CD4-positive, alpha-beta T cell treated with Interleukin-21 for 1 hour (primary cell): Measurements from ENCODE around the gene C5orf15.
"Not testable (repeated sequence)": the region's sequence is repeated elsewhere in the genome, so short reads cannot be mapped to it uniquely, and the experiment has no call there.

Source experiments
- DNase-seq: peaks from one replicate; pipeline ENCODE4 v3.0.0-alpha.2; 2020

Gene C5orf15

GRCh38 chr5:133993185-133993936 lies 24.9 kb upstream of the C5orf15 start:
- no peak for DNase-seq

DNA sequence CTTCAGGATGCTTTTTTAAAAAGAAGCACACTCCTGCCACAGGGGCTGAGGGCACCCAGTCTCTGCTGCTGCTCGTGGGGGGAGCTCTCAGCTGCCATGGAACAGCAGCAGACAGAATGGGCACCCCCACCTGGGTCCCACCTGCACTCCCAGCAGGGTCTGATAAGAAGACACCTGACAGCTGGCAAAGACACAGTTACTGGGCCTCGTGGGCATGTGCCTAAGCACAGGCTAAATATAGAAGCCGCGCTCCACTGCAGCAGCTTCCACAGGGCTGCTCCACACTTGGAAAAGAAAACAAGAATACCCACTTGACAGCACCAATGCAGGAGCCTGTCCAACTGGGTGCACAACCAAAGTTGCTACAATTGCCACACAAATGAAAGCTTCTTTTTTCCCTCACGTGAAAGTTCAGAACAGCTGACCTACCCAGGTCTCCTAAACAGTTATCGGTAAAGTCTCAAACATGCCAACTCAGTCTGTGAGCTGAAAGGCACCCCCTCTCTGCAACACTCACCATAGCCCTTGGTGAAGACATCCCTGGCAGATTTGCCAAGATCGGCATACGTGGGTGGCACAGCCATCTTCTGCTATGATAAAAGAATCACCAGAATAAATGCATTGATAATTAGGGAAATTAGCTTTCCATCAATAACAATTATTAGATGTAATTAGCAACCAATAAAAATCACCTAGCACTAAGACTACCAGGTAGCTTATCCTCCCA lies 24.2 kb upstream of the C5orf15 start:
- no peak for DNase-seq

GRCh38 chr5:133991171-133991910 lies 22.9 kb upstream of the C5orf15 start:
- no peak for DNase-seq

GRCh38 chr5:133990396-133990795 lies 22.0 kb upstream of the C5orf15 start:
- no peak for DNase-seq

GRCh38 chr5:133985540-133986180 lies 17.2 kb upstream of the C5orf15 start:
- no peak for DNase-seq

DNA sequence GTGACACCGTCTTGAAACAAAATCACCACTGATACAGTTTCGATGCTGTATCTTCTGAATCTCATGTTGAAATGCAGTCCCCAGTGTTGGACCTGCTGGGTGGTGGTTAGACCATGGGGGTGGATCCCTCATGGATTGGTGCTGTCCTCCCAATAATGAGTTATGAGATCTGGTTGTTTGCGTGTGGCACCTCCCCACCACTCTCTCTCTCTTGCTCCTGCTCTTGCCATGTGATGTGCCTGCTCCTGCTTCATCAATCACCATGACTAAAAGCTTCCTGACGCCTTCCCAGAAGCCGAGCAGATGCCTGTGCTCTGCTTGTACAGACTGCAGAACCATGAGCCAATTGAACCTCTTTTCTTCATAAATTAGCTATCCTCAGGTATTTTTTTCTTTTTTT lies 15.2 kb upstream of the C5orf15 start:
- DNase-seq = no peak

- DNase-seq = no peak
These were observed 13.3 kb upstream of the C5orf15 start for GRCh38 chr5:133981714-133982113.

GRCh38 chr5:133980652-133981051 lies 12.2 kb upstream of the C5orf15 start:
- no peak for DNase-seq

DNA sequence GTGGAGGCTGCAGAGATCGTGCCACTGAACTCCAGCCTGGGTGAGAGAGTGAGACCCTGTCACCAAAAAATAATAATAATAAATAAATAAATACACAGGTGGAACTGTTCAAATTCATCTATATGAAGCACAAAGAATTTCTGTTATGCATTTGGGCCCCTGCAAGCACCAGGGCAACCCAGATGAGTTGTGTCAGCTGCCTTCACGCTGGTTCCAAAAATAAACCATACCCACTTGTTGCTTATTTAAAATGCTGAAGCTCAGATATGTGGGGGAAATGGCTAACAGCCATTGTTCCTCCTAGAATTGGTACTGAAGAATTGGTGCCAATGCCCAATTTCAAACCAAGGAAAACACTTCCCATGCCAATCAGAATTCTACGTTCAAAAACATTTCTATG lies 10.5 kb upstream of the C5orf15 start:
- DNase-seq = no peak

DNA sequence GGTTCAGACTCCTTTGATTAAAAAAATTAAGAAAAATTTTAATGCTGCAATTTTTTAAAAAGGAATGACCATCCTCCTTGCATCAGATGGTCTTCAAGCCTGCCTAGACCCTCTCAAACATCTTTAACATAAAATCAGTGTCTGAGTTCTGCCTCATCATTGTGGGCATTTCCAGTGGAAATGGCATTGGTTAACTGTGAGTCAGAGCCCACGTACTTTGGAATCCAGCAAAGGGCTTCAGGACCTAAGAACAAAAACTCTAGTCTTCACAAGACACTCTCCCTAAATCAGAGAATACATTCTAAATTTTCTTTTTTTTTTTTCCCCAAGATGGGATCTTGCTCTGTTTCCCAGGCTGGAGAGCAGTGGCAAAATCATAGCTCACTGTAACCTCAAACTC lies 9.4 kb upstream of the C5orf15 start:
- DNase-seq = no peak

- no peak for DNase-seq
These were observed 8.8 kb upstream of the C5orf15 start for GRCh38 chr5:133977161-133977787.

- not testable (repeated sequence) for DNase-seq
These were observed 7.1 kb upstream of the C5orf15 start for GRCh38 chr5:133975546-133975945.

DNA sequence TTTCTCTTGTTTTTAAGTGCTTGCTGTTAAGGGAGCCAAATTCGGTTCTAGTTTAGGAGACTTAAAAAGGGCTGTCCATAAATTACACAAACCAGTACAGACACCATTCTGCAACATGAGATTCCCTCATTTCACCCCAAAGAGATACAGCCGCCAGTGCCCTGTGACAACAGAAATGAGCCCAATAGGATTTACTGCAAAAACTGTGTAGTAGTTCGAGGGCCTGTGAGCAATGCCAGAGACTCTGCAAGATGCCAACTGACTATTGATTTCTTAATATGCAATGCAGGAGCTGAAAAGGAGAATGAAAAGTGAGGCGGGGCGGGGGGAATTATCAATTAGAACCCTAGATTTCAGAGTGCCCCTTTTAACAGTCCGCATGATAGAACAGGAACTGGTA lies 5.7 kb upstream of the C5orf15 start:
- DNase-seq = no peak

- no peak for DNase-seq
These were observed 2.0 kb upstream of the C5orf15 start for GRCh38 chr5:133970325-133970909.

DNA sequence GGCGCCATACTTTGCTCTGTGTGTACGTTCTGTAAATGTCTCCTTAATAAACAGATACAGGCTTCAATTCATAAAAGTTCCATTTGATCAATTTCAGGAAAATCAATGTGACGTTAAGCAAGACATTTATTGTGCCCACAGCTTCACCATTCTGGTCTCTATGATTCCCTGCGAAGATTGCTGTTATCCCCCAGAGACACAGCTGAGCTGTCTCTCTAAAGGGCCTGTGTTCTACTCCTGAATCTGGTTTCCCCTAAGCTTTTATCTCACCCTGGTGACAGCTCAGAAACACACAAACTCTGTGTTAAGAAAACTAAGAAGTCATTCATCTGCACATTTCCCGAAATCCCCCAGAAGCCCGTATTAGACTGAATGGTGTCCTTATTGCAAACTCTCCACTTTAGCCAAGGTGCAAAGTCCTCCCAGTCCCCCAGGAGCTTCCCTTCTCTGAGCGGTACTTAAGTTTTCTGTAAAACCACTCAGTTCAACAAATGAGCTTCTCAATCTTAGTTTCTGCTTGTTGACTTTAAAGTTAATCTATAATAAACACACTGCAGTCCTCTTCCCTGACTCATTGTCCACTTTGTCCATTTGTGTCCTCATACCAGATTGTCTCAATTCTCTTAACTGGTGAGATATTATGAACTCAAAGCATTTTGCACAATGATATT lies 1.4 kb upstream of the C5orf15 start:
- DNase-seq = no peak

DNA sequence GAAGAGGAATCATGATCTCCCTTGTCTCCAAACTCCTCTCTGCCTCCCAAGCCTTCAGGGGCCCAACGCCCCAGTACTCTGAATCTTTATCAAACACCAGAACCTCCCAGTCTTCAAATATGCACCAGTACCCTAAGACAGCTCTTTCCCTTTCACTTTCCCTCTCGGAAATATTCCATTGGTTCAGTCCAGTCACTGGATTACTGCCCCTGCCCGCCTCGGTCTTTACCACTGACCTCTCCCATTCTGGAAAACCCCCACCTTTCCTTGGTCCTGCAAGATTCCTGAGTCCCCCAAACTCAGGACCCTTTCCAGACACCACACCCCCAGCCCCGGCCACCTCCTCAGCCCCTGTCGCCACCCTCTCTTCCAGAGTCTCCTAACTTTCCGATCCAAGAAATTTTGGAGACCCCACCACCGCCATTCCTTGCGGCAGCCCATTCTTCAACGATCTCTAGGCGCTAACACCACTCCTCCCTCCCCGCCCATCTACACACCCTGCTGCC lies 674 bp downstream of the C5orf15 start:
- DNase-seq = peak; percentile 42

- no peak for DNase-seq
These were observed 1.3 kb downstream of the C5orf15 start for GRCh38 chr5:133967124-133967523.

- no peak for DNase-seq
These were observed 2.3 kb downstream of the C5orf15 start for GRCh38 chr5:133966090-133966489.

DNA sequence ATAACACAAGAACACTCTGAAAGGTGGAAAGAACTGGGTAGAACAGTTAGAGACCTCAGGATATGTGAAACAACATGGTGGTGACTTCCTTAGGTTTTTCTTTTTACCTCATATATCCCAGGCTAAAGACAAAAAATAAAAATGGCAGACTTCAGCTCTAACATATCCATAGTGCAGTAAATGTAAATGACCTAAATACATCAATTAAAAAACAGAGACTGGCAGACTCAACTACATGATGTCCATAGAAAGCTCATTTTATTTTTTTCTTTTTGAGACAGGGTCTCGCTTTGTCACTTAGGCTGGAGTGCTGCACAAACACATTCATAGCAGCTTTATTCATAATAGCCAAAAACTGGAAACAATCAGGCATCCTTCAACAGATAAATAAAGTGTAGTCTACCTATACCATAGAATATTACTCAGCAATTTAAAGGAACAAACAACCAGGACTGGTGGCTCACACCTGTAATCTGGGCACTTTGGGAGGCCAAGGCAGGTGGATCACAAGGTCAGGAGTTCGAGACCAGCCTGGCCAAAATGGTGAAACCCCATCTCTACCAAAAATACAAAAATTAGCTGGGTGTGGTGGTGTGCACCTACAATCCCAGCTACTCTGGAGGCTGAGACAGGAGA lies 4.8 kb downstream of the C5orf15 start:
- no peak for DNase-seq

DNA sequence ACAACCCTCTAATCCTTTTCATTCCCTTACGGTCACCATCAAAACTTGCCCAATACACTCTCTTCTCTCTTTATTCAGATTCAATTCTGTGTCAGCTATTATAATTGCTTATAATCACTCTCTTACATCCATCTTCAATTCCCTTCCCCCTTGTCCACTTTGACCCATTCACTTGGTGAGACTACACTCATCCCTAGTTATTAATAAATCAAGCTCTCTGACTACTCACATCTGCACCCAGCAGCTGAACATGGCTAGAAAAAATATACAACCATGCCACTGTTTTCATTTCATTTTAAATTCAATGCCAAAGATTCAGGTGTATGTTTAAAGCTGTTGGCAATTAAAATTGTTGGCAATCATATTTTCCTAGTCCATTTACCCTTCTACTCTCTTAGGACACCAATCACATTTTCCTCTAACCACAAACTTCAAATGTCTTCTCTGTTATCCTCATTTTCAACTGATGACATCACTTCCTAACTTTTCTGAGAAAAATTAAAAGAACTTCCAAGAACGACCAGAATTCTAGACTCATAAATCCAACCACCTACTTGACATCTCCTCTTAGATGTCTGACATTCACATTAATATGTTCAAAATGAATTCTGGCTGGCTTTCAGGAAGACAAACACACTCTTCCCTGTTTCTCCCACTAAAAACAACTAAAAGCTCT lies 5.5 kb downstream of the C5orf15 start:
- no peak for DNase-seq

DNA sequence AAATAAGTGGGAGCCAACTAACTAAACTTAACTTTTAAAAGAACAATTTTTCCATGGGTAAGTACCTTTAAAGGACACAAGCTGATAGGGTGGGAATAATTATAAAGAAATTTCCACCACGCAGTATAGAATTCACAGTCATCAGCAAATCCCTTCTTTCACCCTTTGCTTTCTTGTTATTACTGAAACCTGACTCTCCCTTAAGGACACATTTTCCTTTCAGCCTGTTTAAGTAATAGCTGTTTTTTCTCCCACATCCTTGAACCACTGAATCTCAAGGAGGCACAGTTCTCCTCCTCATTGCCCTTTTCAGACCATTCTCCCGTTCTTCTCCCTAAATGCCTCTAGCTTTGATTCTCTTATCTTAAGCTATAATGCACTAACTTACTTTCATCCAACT lies 6.3 kb downstream of the C5orf15 start:
- no peak for DNase-seq
